Measurements from ENCODE around the gene CRTC3. TPM values are rescaled to one million over a fixed set of nuclear protein-coding genes. Genes with fewer than 3 reads are reported as not detected.

CRTC3 gene
- polyA plus RNA-seq, 4 donors: 3.8 to 25.4 (median 8.5) TPM

DNA sequence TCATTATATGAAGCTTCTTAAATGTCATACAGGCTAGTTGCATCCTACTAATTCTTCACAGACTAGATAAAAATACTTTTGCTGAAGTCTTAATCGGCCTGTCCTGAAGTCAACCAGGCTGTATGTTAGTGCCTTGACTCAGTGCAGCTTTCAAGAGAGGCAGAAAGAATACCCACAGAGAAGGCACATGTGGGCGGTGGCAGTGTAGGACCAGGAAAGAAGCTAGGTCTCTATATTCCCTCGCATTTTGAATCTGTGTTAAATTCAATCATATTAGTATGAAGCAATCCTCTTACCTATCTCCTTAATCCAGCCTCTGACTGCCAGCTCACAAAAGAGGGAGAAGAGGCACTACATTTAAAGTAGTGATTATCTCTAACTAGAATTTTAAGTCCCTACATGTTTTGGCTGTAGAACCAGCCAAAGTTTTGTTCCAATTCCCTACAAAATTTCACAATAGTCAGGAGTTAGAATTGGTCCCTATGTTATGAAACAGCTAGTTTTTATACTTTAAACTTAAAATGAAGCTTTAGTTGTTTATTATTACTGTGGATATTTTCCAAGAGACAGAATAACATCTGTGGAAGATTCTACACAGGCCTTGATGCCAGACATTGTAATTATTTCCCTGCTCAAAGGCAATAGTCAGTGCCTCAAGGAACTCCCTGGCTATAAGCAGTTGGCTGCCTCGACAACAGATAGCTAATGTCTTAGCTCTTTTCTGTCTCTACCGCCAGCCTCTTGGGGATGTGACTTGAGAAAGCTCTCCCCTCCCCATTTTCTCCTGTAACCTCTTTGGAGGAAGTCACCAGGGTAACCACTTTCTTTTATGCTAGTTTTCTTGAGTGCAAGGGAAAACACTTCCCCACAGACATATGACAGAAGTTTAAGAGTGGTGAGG lies 31.9 kb downstream of the CRTC3 start:
- 56 to 87% (median 79%) methylated on average over 5 of the region's 5 CpGs for WGBS, 3 donors
- DNase-seq (peak in 1 of 2 donors; percentile 9), FAIRE-seq (no peak)
- Histone ChIP-seq H3K36me3 (ENCODE audit: control insufficient read depth in 3 of 3, insufficient read depth in 2 of 3, low read depth in 1 of 3, low read length in 3 of 3) (peaks cover 0 to 5% (median 0%) of the 10 kb centered on the region in 3 donors), H3K27ac (ENCODE audit: low read depth in 1 of 3, low read length in 2 of 3) (peak overlapping the region in 2 of 3 donors; percentile 32 to 63), H3K4me1 (ENCODE audit: control insufficient read depth in 3 of 3, insufficient read depth in 2 of 3, low read depth in 1 of 3, low read length in 2 of 3) (peaks cover 12 to 37% (median 19%) of the 10 kb centered on the region in 3 donors), H3K4me3 (ENCODE audit: low read depth in 1 of 3, low read length in 3 of 3) (no peak overlapping the region), H3K9me3 (ENCODE audit: control insufficient read depth in 2 of 2, insufficient read depth in 1 of 2, low read depth in 1 of 2, low read length in 1 of 2) (no peaks in the 10 kb centered on the region), H3K27me3 (ENCODE audit: control insufficient read depth in 3 of 3, insufficient read depth in 3 of 3, low read length in 3 of 3) (no peaks in the 10 kb centered on the region)

DNA sequence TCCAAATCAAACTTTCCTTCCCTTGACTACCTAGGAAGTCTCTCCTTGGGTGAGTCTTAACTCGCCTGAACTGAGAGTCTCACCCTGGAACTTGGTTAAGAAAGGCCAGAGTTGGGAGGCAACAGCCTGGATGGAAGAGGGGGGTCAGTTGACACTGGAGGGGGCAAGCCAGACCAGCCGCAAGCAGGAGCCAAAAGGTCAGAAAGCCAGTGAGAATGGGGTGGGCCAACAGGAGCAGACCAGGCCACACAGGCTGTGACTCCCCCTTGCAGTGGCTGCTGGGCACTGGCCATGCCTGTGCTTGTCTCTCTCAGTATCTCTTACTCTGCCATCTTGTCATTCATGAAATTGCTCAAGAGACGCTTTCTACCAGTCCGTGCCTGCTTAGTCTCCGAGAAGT lies 32.9 kb downstream of the CRTC3 start:
- peaks cover 5 to 28% (median 12%) of the 10 kb centered on the region in 3 donors for H3K4me1 ChIP-seq (ENCODE audit: control insufficient read depth in 3 of 3, insufficient read depth in 2 of 3, low read depth in 1 of 3, low read length in 2 of 3)
- 87 to 94% (median 91%) methylated on average over 5 of the region's 5 CpGs for WGBS, 3 donors

DNA sequence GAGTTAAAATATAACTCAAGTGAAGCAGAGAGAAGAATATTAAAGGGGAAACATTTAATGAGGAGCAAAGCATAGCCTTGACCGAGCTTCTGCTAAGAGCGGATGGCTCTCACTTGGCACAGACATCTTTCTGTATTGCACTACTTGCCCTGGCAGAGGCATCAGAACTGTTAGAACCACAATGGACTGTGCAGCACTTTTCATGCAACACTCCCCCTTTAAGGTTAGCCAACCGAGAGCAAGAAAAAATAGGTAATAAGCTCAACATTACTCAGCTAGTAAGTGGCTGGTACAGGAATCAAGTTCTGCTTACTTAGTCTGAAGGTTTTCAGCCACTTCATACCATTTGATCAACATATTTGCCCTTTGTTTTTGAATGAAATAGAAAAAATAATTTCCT lies 33.7 kb downstream of the CRTC3 start:
- Histone ChIP-seq H3K9me3 (ENCODE audit: control insufficient read depth in 2 of 2, insufficient read depth in 1 of 2, low read depth in 1 of 2, low read length in 1 of 2) (peaks cover 0 to 7% of the 10 kb centered on the region in 2 donors), H3K27ac (ENCODE audit: low read depth in 1 of 3, low read length in 2 of 3) (no peak overlapping the region), H3K36me3 (ENCODE audit: control insufficient read depth in 3 of 3, insufficient read depth in 2 of 3, low read depth in 1 of 3, low read length in 3 of 3) (peaks cover 0 to 7% (median 0%) of the 10 kb centered on the region in 3 donors), H3K4me1 (ENCODE audit: control insufficient read depth in 3 of 3, insufficient read depth in 2 of 3, low read depth in 1 of 3, low read length in 2 of 3) (peaks cover 0 to 22% (median 8%) of the 10 kb centered on the region in 3 donors), H3K27me3 (ENCODE audit: control insufficient read depth in 3 of 3, insufficient read depth in 3 of 3, low read length in 3 of 3) (no peaks in the 10 kb centered on the region), H3K4me3 (ENCODE audit: low read depth in 1 of 3, low read length in 3 of 3) (no peak overlapping the region)
- DNase-seq: no peak
- 83 to 97% (median 88%) methylated on average over 3 of the region's 3 CpGs for WGBS, 3 donors
- no peak for FAIRE-seq

More for the DNA sequence above, 32.9 kb downstream of the CRTC3 start:
- Histone ChIP-seq H3K27ac (ENCODE audit: low read depth in 1 of 3, low read length in 2 of 3) (peak overlapping the region in 1 of 3 donors; percentile 11), H3K36me3 (ENCODE audit: control insufficient read depth in 3 of 3, insufficient read depth in 2 of 3, low read depth in 1 of 3, low read length in 3 of 3) (peaks cover 0 to 7% (median 0%) of the 10 kb centered on the region in 3 donors), H3K4me3 (ENCODE audit: low read depth in 1 of 3, low read length in 3 of 3) (no peak overlapping the region), H3K27me3 (ENCODE audit: control insufficient read depth in 3 of 3, insufficient read depth in 3 of 3, low read length in 3 of 3) (no peaks in the 10 kb centered on the region), H3K9me3 (ENCODE audit: control insufficient read depth in 2 of 2, insufficient read depth in 1 of 2, low read depth in 1 of 2, low read length in 1 of 2) (peaks cover 0 to 7% of the 10 kb centered on the region in 2 donors)
- FAIRE-seq (no peak), DNase-seq (no peak)

DNA sequence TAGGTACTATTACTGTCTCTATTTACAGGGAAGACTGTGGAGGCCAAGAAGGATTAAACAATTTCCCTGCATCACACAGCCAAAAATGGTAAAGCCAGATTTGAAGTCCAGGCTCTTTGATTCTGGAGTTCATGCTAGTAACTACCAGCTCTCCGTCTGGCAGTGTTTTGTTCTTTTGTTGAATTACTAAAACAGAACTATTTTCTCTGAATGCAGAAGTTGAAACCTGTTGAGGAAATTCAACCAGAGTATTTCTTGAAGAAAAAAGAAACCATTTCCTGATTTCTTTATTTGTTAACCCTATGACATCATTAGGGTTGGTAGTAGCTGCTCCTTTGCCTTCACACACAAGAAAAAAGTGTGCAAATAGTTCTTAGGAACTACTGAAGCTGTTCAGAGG lies 34.3 kb downstream of the CRTC3 start:
- peaks cover 0 to 20% (median 8%) of the 10 kb centered on the region in 3 donors for H3K4me1 ChIP-seq (ENCODE audit: control insufficient read depth in 3 of 3, insufficient read depth in 2 of 3, low read depth in 1 of 3, low read length in 2 of 3)
- 48 to 85% (median 61%) methylated on average over 1 of the region's 1 CpG for WGBS, 3 donors
- no peaks in the 10 kb centered on the region for H3K27me3 ChIP-seq (ENCODE audit: control insufficient read depth in 3 of 3, insufficient read depth in 3 of 3, low read length in 3 of 3)
- H3K4me3 ChIP-seq (ENCODE audit: low read depth in 1 of 3, low read length in 3 of 3): no peak overlapping the region
- peak overlapping the region in 1 of 3 donors; percentile 66 for H3K27ac ChIP-seq (ENCODE audit: low read depth in 1 of 3, low read length in 2 of 3)
- FAIRE-seq: no peak
- no peak for DNase-seq
- H3K36me3 ChIP-seq (ENCODE audit: control insufficient read depth in 3 of 3, insufficient read depth in 2 of 3, low read depth in 1 of 3, low read length in 3 of 3): peaks cover 0 to 7% (median 0%) of the 10 kb centered on the region in 3 donors
- peaks cover 0 to 7% of the 10 kb centered on the region in 2 donors for H3K9me3 ChIP-seq (ENCODE audit: control insufficient read depth in 2 of 2, insufficient read depth in 1 of 2, low read depth in 1 of 2, low read length in 1 of 2)

DNA sequence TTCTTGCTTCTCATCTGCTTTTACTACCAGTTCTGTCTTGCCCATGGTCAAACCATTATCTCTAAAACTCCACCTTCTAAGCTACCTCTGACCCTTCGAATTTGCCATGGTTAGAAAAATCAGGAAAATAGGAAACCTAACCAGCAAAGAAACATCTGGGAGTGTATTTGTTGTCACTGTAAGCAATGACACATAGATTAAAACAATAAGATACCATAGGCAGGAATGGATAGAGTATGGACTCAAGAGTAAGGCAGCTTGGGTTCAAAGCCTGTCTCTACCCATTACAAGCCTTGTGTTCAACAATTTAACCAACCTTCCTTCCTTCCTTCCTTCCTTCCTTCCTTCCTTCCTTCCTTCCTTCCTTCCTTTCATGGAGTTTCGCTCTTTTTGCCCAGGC lies 34.9 kb downstream of the CRTC3 start:
- Histone ChIP-seq H3K36me3 (ENCODE audit: control insufficient read depth in 3 of 3, insufficient read depth in 2 of 3, low read depth in 1 of 3, low read length in 3 of 3) (peaks cover 0 to 7% (median 0%) of the 10 kb centered on the region in 3 donors), H3K9me3 (ENCODE audit: control insufficient read depth in 2 of 2, insufficient read depth in 1 of 2, low read depth in 1 of 2, low read length in 1 of 2) (peaks cover 0 to 7% of the 10 kb centered on the region in 2 donors), H3K4me1 (ENCODE audit: control insufficient read depth in 3 of 3, insufficient read depth in 2 of 3, low read depth in 1 of 3, low read length in 2 of 3) (peaks cover 0 to 17% (median 8%) of the 10 kb centered on the region in 3 donors), H3K27me3 (ENCODE audit: control insufficient read depth in 3 of 3, insufficient read depth in 3 of 3, low read length in 3 of 3) (no peaks in the 10 kb centered on the region), H3K27ac (ENCODE audit: low read depth in 1 of 3, low read length in 2 of 3) (peak overlapping the region in 1 of 3 donors; percentile 36), H3K4me3 (ENCODE audit: low read depth in 1 of 3, low read length in 3 of 3) (no peak overlapping the region)
- WGBS, 3 donors: 68 to 93% (median 81%) methylated on average over 2 of the region's 2 CpGs
- DNase-seq (no peak), FAIRE-seq (no peak)

DNA sequence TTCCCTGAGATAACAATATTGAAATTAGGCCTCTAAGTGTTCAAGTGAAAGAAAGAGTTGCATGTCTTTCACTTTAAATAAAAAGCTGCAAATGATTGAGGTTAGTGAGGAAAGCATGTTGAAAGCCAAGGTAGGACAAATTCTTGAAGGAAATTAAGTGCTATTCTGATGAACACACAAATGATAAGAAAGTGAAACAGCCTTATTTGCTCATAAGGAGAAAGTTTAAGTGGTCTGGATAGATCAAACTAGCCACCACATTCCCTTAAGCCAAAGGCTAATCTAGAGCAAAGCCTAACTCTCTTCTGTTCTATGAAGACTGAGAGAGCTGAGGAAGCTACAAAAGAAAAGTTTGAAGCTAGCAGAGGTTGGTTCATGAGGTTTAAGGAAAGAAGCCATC lies 36.1 kb downstream of the CRTC3 start:
- no peak overlapping the region for H3K27ac ChIP-seq (ENCODE audit: low read depth in 1 of 3, low read length in 2 of 3)
- DNase-seq (no peak), FAIRE-seq (no peak)
- H3K9me3 ChIP-seq (ENCODE audit: control insufficient read depth in 2 of 2, insufficient read depth in 1 of 2, low read depth in 1 of 2, low read length in 1 of 2): peaks cover 0 to 7% of the 10 kb centered on the region in 2 donors
- H3K4me3 ChIP-seq (ENCODE audit: low read depth in 1 of 3, low read length in 3 of 3): no peak overlapping the region
- H3K4me1 ChIP-seq (ENCODE audit: control insufficient read depth in 3 of 3, insufficient read depth in 2 of 3, low read depth in 1 of 3, low read length in 2 of 3): peaks cover 0 to 8% (median 5%) of the 10 kb centered on the region in 3 donors
- peaks cover 0 to 7% (median 0%) of the 10 kb centered on the region in 3 donors for H3K36me3 ChIP-seq (ENCODE audit: control insufficient read depth in 3 of 3, insufficient read depth in 2 of 3, low read depth in 1 of 3, low read length in 3 of 3)
- no peaks in the 10 kb centered on the region for H3K27me3 ChIP-seq (ENCODE audit: control insufficient read depth in 3 of 3, insufficient read depth in 3 of 3, low read length in 3 of 3)

DNA sequence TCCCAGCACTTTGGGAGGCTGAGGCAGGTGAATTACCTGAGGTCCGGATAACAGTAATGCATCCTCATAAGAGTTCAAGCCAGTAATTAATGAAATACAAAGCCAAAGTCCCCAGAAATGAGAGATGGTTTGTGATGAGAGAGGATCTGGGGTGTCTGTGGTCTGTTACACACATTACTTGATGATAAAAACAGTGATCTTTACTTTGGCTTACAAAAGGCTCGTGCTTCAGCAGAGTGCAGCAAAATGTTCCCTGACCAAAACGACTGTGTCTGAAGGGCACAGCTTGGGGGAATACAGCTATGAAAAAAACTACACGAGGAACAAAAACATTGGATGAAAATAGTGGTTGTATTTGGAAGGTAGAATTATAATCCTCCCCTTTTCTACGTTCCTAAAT lies 40.9 kb downstream of the CRTC3 start:
- Histone ChIP-seq H3K36me3 (ENCODE audit: control insufficient read depth in 3 of 3, insufficient read depth in 2 of 3, low read depth in 1 of 3, low read length in 3 of 3) (peaks cover 0 to 5% (median 0%) of the 10 kb centered on the region in 3 donors), H3K4me1 (ENCODE audit: control insufficient read depth in 3 of 3, insufficient read depth in 2 of 3, low read depth in 1 of 3, low read length in 2 of 3) (peaks cover 0 to 7% (median 0%) of the 10 kb centered on the region in 3 donors), H3K4me3 (ENCODE audit: low read depth in 1 of 3, low read length in 3 of 3) (no peak overlapping the region), H3K9me3 (ENCODE audit: control insufficient read depth in 2 of 2, insufficient read depth in 1 of 2, low read depth in 1 of 2, low read length in 1 of 2) (peaks cover 0 to 7% of the 10 kb centered on the region in 2 donors), H3K27ac (ENCODE audit: low read depth in 1 of 3, low read length in 2 of 3) (peak overlapping the region in 1 of 3 donors; percentile 53), H3K27me3 (ENCODE audit: control insufficient read depth in 3 of 3, insufficient read depth in 3 of 3, low read length in 3 of 3) (no peaks in the 10 kb centered on the region)
- WGBS, 3 donors: 37 to 52% (median 38%) methylated on average over 5 of the region's 5 CpGs
- FAIRE-seq: no peak
- DNase-seq: no peak

DNA sequence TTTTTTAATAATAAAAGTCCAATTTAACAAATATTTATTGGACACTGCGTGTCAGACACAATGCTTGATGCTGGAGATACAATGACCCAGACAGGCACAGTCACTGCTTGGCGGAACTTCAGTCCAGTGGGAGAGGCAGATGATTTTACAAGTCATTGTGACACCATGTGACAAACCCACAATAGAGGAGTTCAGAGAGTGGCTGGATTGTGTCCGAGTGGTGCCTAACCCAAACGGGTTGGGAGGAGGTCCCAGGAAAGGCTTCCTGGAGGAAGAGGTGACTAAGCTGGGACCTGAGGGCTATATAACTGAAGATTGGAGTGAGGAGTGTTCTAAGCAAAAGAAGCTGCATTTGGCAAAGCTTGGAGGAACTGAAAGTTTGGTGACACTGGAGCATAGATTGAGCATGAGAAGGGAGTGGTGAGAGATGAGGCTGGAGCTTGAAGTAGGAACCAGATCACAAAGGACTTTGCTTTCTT lies 41.4 kb downstream of the CRTC3 start:
- Histone ChIP-seq H3K4me3 (ENCODE audit: low read depth in 1 of 3, low read length in 3 of 3) (no peak overlapping the region), H3K27ac (ENCODE audit: low read depth in 1 of 3, low read length in 2 of 3) (peak overlapping the region in 1 of 3 donors; percentile 4), H3K4me1 (ENCODE audit: control insufficient read depth in 3 of 3, insufficient read depth in 2 of 3, low read depth in 1 of 3, low read length in 2 of 3) (peaks cover 0 to 7% (median 0%) of the 10 kb centered on the region in 3 donors), H3K36me3 (ENCODE audit: control insufficient read depth in 3 of 3, insufficient read depth in 2 of 3, low read depth in 1 of 3, low read length in 3 of 3) (peaks cover 0 to 5% (median 0%) of the 10 kb centered on the region in 3 donors), H3K9me3 (ENCODE audit: control insufficient read depth in 2 of 2, insufficient read depth in 1 of 2, low read depth in 1 of 2, low read length in 1 of 2) (peaks cover 0 to 7% of the 10 kb centered on the region in 2 donors), H3K27me3 (ENCODE audit: control insufficient read depth in 3 of 3, insufficient read depth in 3 of 3, low read length in 3 of 3) (no peaks in the 10 kb centered on the region)
- DNase-seq (peak; percentile 29 to 61), FAIRE-seq (no peak)
- WGBS, 3 donors: 33 to 38% (median 36%) methylated on average over 4 of the region's 4 CpGs
